ENCODE data around the gene AIRE.

Gene AIRE

GRCh38 chr21:44260791-44261631 lies 24.7 kb upstream of the AIRE start:
- peaks cover 32% of the 10 kb centered on the region for H3K27me3 Mint-ChIP-seq
- no peak overlapping the region for H3K27ac Mint-ChIP-seq
- no peaks in the 10 kb centered on the region for H3K4me1 Mint-ChIP-seq (ENCODE audit: low read depth)
- intact Hi-C loops (cut with micrococcal nuclease) = no loop called here
- H3K4me3 Mint-ChIP-seq = no peak overlapping the region
- H3K9me3 Mint-ChIP-seq = no peaks in the 10 kb centered on the region
- no peaks in the 10 kb centered on the region for H3K36me3 Mint-ChIP-seq (ENCODE audit: low read depth)

GRCh38 chr21:44261675-44262295 lies 23.9 kb upstream of the AIRE start, which contains the start of gene DNMT3L:
TSS of gene DNMT3L (minus strand) at chr21:44261897. CDS start at chr21:44261259, 638 bp downstream.
- Mint-ChIP-seq H3K4me3 (no peak within 1 kb of the TSS), H3K4me1 (ENCODE audit: low read depth) (no peaks in the 10 kb centered on the region), H3K9me3 (no peaks in the 10 kb centered on the region), H3K27ac (no peak within 1 kb of the TSS), H3K27me3 (peaks cover 35% of the 10 kb centered on the region), H3K36me3 (ENCODE audit: low read depth) (no peaks in the 10 kb centered on the region)
- intact Hi-C loops (cut with micrococcal nuclease) = no loop called here

- Mint-ChIP-seq H3K9me3 (no peaks in the 10 kb centered on the region), H3K27ac (peak overlapping the region; percentile 27), H3K27me3 (peaks cover 35% of the 10 kb centered on the region), H3K4me3 (no peak overlapping the region), H3K4me1 (ENCODE audit: low read depth) (peaks cover 4% of the 10 kb centered on the region), H3K36me3 (ENCODE audit: low read depth) (no peaks in the 10 kb centered on the region)
- intact Hi-C loops (cut with micrococcal nuclease) = no loop called here
These were observed 23.2 kb upstream of the AIRE start for GRCh38 chr21:44262338-44263056.

DNA sequence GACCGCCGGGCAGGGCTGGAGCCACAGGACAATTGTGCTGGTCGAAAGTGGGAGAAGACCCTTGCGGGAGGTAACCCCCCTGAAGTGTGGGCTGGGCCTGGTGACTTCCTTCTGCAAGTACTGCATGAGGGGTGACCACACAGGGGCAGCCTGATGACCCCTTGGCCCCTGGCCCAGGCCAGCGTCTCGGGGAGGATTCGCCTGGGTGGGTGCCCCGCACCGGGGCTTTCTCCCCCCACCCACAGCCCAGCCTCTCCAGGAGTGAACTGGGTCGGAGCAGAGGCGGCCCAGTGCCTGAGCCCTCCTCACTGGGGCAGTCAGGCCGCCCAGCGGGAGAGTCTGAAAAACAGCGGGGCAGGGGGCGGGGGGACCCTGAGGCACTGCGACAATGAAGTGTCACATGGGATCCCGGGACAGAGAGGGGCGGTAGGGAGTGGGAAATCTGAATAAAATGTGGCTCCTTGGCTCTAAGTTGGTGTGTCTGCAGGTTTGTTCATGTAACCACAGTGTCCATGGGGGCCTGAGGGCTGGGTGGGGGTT lies 22.4 kb upstream of the AIRE start:
- Mint-ChIP-seq H3K4me3 (no peak overlapping the region), H3K4me1 (ENCODE audit: low read depth) (peaks cover 8% of the 10 kb centered on the region), H3K27me3 (peaks cover 29% of the 10 kb centered on the region), H3K27ac (peak overlapping the region; percentile 27), H3K9me3 (no peaks in the 10 kb centered on the region), H3K36me3 (ENCODE audit: low read depth) (no peaks in the 10 kb centered on the region)
- intact Hi-C loops (cut with micrococcal nuclease) = no loop called here

- H3K36me3 Mint-ChIP-seq (ENCODE audit: low read depth) = no peaks in the 10 kb centered on the region
- intact Hi-C loops (cut with micrococcal nuclease) = no loop called here
- H3K4me3 Mint-ChIP-seq = no peak overlapping the region
- no peaks in the 10 kb centered on the region for H3K9me3 Mint-ChIP-seq
- no peak overlapping the region for H3K27ac Mint-ChIP-seq
- peaks cover 24% of the 10 kb centered on the region for H3K27me3 Mint-ChIP-seq
- peaks cover 8% of the 10 kb centered on the region for H3K4me1 Mint-ChIP-seq (ENCODE audit: low read depth)
These were observed 21.9 kb upstream of the AIRE start for GRCh38 chr21:44263768-44264167.

DNA sequence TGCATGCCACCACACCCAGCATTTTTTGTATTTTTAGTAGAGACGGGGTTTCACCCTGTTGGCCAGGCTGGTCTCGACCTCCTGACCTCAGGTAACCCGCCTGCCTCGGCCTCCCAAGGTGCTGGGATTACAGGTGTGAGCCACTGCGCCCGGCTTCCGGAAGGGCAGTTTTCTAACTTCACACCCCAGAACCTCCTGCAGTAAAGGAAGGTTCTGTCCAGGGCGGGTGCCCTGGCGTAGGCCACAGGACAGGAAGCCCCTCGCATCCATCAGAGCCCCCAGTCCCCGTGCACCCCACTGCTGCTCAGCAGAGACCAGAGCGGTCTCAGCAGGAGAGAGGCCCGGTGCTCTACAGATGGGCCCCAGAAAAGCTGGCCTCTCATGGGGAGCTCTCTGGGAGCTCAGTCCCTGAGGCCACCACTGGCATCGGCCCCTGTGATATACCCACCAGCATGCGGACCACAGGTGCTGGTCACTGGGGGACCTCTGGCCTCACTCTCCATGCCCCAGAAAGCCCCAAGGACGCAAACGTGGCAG lies 19.9 kb upstream of the AIRE start:
- H3K27ac Mint-ChIP-seq = no peak overlapping the region
- no peaks in the 10 kb centered on the region for H3K9me3 Mint-ChIP-seq
- peaks cover 8% of the 10 kb centered on the region for H3K4me1 Mint-ChIP-seq (ENCODE audit: low read depth)
- H3K36me3 Mint-ChIP-seq (ENCODE audit: low read depth) = no peaks in the 10 kb centered on the region
- intact Hi-C loops (cut with micrococcal nuclease) = no loop called here
- H3K4me3 Mint-ChIP-seq = no peak overlapping the region
- peaks cover 13% of the 10 kb centered on the region for H3K27me3 Mint-ChIP-seq

- no peaks in the 10 kb centered on the region for H3K9me3 Mint-ChIP-seq
- no peaks in the 10 kb centered on the region for H3K36me3 Mint-ChIP-seq (ENCODE audit: low read depth)
- peaks cover 8% of the 10 kb centered on the region for H3K4me1 Mint-ChIP-seq (ENCODE audit: low read depth)
- H3K27ac Mint-ChIP-seq = no peak overlapping the region
- no peak overlapping the region for H3K4me3 Mint-ChIP-seq
- H3K27me3 Mint-ChIP-seq = peaks cover 14% of the 10 kb centered on the region
- intact Hi-C loops (cut with micrococcal nuclease) = no loop called here
These were observed 18.0 kb upstream of the AIRE start for GRCh38 chr21:44267655-44268142.

DNA sequence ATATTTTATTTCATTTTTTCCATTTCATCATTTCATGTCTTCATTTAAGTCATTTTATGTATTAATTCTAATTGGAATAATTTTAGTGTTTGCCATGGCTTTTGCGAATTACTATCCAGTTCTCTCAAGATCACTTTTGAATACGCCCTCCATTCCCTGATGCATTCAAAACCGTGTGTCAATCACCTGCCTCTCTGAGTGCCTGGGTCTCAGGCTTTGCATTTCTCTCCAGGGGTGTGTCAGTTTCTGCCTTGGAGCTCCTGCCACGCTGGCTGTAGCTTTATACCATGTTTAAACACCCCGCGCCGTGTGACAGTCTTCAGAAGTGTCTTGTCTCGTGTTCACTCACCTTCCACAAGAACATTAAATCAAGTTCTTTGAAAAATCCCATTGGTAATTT lies 16.6 kb upstream of the AIRE start:
- peaks cover 8% of the 10 kb centered on the region for H3K4me1 Mint-ChIP-seq (ENCODE audit: low read depth)
- H3K9me3 Mint-ChIP-seq = no peaks in the 10 kb centered on the region
- H3K27me3 Mint-ChIP-seq = peaks cover 19% of the 10 kb centered on the region
- H3K36me3 Mint-ChIP-seq (ENCODE audit: low read depth) = no peaks in the 10 kb centered on the region
- H3K27ac Mint-ChIP-seq = no peak overlapping the region
- no peak overlapping the region for H3K4me3 Mint-ChIP-seq
- intact Hi-C loops (cut with micrococcal nuclease) = no loop called here

GRCh38 chr21:44271558-44272283 lies 14.0 kb upstream of the AIRE start:
- intact Hi-C loops (cut with micrococcal nuclease) = no loop called here
- H3K27me3 Mint-ChIP-seq = peaks cover 24% of the 10 kb centered on the region
- H3K4me3 Mint-ChIP-seq = no peak overlapping the region
- H3K27ac Mint-ChIP-seq = peak overlapping the region; percentile 20
- H3K36me3 Mint-ChIP-seq (ENCODE audit: low read depth) = no peaks in the 10 kb centered on the region
- H3K4me1 Mint-ChIP-seq (ENCODE audit: low read depth) = peaks cover 8% of the 10 kb centered on the region
- no peaks in the 10 kb centered on the region for H3K9me3 Mint-ChIP-seq

- Mint-ChIP-seq H3K36me3 (ENCODE audit: low read depth) (no peaks in the 10 kb centered on the region), H3K27ac (peak overlapping the region; percentile 20), H3K27me3 (peaks cover 25% of the 10 kb centered on the region), H3K4me3 (no peak overlapping the region), H3K4me1 (ENCODE audit: low read depth) (peaks cover 6% of the 10 kb centered on the region), H3K9me3 (no peaks in the 10 kb centered on the region)
- intact Hi-C loops (cut with micrococcal nuclease) = no loop called here
These were observed 13.3 kb upstream of the AIRE start for GRCh38 chr21:44272284-44272858.

DNA sequence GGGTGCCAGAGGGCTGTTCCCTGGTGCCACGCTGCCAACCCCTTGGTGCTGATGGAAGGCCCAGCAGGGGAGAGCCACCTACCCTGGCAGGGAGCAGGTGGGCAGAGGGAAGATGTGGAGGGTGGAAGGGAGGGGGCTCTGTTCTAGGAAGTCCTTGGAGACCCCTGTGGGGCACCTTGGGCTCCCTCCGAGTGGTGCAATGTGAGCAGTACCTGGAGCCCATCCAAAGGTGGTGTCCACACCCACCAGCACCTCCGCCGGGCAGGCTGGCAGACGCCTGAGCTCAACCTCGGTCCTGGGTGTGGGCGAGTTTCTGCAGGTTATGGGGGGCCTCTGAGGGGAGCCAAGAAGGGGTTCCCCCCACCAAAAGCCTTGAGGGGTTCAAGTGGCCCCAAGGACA lies 12.6 kb upstream of the AIRE start:
- no peak overlapping the region for H3K27ac Mint-ChIP-seq

GRCh38 chr21:44275041-44275440 lies 10.6 kb upstream of the AIRE start:
- no peak overlapping the region for H3K27ac Mint-ChIP-seq
- intact Hi-C loops (cut with micrococcal nuclease) = no loop called here
- H3K27me3 Mint-ChIP-seq = peaks cover 27% of the 10 kb centered on the region
- H3K9me3 Mint-ChIP-seq = no peaks in the 10 kb centered on the region
- no peaks in the 10 kb centered on the region for H3K4me1 Mint-ChIP-seq (ENCODE audit: low read depth)
- no peak overlapping the region for H3K4me3 Mint-ChIP-seq
- H3K36me3 Mint-ChIP-seq (ENCODE audit: low read depth) = no peaks in the 10 kb centered on the region

More for the DNA sequence above, 12.6 kb upstream of the AIRE start:
- Mint-ChIP-seq H3K4me1 (ENCODE audit: low read depth) (no peaks in the 10 kb centered on the region), H3K27me3 (peaks cover 26% of the 10 kb centered on the region), H3K9me3 (no peaks in the 10 kb centered on the region), H3K36me3 (ENCODE audit: low read depth) (no peaks in the 10 kb centered on the region), H3K4me3 (no peak overlapping the region)
- intact Hi-C loops (cut with micrococcal nuclease) = no loop called here
